ENCODE results near the gene CENPM.
"Not testable (repeated sequence)": the region's sequence is repeated elsewhere in the genome, so short reads cannot be mapped to it uniquely, and the experiment has no call there.

CENPM gene

DNA sequence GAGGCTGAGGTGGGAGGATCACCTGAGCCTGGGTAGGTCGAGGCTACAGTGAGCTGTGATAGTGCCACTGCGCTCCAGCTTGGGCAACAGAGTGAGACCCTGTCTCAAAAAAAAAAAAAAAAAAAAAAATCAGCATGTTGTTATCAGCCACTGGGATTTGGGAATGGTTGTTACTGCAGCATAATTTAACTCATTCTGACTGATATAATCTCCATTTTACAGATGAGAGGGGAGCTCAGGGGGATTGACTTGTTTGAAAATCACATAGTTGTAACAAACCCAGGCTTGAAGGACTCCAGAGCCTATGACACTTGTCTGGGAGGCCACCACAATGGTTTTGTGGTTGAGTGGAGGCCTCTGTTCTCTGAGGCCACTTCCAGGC lies 19.3 kb upstream of the CENPM start:
- no peak for DNase-seq

DNA sequence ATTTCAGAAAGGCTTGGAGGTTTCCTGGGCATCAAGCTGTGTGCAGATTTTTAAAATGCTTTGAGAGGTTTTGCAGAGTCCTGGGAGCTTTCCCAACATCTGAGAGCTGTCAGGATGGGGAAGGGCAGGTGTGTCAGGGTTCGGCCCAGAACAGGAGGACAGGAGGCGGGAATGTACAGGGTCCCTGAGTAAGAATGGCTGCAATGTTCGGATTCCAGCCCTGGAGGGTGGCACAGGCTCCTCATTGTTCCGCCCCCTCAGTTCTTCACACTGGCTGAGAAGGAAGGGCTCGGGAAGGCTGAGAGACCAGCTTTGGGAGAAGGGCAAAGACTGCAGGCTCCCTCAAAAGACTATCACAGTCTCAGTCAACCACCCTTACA lies 17.1 kb upstream of the CENPM start:
- DNase-seq: no peak

DNA sequence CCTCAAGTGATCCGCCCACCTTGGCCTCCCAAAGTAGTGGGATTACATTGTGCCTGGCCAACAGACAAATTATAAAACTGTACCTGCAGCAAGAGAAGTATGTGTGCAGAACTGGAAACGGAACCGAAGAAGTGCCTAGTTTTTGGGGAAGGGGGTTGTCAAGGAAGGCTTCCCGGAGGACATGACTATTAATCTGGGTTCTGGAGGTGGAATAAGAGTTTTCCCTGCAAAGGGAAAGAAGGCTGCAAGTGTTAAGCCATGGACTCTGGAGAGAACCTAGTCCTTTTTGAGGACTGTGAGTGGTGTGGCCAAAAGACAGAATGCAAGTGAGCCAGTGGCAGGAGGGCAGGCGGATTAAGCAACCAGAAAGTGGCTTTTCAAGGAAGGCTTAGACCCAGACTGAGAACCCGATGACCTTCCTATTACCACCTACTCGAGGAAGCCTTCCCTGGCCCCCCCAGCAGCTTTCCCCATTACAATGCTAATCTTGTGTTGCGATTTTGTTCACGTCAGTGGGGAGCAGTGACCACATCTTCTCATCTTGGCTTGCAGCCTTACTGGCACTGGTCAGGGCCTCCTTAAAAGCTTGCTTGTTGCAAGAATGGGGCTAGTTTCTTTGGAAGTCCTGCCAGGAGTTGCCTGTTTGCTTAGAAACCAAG lies 16.6 kb upstream of the CENPM start:
- DNase-seq: no peak

DNA sequence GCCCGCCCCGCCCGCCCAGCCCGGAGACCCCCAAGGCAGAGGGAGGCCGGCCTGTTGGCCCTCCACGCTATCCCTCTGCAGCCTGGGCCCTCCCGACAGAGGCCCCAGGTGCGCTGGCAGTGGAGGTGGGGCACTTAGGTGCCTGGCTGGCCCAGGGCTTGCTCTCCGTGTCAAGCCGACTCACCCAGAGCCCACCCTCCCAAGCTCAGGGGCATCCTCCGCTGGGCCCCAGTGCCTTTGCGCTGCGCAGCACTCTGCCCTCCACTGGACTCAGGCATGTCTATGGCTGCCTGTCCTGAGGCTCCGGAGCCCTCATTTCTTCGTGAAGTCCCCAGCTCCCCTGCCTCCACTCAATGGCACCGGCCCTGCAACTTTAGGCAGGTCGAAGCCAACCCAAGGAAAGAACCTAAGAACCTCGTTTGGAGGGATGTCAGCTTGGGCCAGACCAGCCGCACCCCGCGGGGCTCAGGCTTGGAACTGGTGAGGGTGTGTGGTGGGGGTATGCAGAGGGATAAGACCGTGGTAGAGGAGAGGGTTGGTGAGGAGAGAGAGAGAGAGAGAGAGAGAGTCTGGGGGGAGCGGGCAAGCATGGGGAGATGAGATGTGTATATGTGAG lies 11.1 kb upstream of the CENPM start:
- no peak for DNase-seq

DNA sequence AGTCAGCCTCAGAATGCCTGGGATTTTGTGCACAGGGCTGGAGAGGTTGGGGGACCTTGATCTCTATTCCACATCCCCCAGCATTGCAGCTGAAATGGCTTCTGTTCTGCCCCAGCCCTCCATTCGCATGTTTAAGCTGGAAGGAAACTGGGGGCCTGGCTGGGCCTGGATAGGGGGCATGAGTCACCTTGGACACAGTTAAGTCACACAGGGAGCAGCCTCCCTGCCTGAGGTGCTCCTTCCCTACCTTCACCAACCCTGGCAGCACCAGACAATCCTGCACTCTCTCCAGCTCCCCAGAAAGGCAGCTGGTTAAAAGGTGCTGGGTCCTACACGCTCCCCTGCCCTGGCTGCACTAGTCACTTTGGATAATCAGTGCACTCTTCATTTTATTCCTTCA lies 5.8 kb upstream of the CENPM start:
- no peak for DNase-seq

DNA sequence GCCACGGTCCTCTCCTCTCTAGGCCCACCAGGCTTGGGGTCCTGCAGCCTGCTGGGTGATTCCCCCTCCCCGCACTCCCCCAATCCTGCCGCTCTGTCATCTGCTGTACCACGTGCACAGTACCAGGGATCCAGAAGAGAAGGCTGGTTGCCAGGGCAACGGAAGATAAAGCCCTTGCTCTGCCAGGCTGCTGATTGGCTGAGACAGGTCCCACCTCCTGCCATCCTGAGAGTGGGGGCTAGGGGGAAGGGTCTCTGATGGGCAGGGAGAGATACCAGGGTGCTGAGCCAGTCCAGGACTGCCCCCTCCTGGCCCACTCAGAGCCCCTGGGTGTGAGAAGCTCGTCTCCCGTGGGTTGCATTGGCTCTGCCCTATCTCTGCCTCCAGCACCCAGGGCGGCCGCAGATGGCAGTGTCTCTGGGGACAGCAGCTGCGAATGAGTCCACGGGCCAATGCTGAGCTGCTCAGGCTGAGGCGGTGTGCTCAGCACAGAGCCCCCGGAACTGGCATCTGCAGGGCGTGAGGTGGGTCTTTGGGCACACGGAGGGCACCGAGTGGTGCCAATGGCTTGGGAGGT lies 5.0 kb upstream of the CENPM start, which contains the start of gene SMIM45:
Gene SMIM45, plus strand, starts transcription at position 253 of the 577 bp plus-strand sequence.
- DNase-seq: no peak

DNA sequence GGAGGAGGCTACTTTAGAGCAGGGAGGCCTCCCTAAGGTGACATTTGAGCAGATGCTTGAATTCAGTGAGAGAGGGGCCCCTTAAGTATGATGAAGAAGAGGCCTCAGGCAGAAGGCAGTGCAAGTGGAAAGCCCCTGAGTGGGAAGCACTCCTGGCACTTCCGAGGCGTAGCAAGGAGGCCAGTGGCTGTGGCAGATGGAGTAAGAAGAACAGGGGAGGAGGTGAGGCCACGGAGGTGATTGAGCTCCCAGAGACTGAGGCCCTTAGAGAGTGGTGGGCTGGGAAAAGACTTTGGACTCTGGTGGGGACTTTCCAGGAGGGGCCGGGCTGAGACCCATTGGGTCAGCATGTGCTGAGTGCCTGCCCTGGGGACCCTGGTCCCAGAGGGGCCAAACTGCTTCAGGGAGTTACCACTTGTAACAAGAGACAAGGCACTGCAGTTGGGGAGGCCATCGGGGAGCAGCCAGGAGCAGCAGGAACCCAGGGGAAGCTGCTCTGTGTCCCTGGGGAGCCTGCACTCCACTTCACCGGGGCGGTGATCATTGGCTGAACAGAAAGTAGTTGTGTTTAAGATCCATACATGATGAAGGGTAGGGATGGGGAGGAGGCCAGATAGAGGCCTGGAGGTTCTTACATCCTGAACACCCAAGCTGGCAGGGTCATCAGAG lies 2.5 kb upstream of the CENPM start:
- DNase-seq: no peak

DNA sequence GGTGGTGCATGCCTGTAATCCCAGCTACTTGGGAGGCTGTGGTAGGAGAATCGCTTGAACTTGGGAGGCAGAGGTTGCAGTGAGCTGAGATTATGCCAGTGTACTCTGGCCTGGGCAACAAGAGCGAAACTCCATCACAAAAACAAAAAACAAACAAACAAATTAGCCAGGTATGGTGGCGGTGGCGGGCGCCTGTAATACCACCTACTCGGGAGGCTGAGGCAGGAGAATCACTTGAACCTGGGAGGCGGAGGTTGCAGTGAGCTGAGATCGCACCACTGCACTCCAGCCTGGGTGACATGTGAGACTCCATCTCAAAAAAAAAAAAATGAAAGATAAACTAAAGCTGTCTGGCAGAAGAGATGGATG lies 2.0 kb upstream of the CENPM start:
- DNase-seq: not testable (repeated sequence)

DNA sequence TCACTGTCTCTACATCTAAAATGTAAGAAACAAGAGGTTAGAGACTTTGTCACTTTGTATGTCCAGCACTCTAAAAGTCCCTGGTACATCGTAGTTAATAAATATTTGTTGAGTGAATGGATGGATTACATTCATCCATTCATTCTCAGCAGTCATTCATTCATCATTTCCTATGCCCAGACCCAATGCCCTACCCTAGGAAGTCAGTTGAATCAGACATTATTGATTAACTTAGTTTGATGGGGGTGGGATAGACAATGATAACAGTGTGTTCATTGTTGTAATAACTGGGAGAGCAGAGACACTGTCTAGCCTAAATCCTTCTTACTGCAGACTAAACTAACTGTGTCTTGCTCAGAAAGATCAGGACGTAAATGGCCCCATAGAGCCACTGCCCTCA lies 1.2 kb upstream of the CENPM start:
- no peak for DNase-seq

DNA sequence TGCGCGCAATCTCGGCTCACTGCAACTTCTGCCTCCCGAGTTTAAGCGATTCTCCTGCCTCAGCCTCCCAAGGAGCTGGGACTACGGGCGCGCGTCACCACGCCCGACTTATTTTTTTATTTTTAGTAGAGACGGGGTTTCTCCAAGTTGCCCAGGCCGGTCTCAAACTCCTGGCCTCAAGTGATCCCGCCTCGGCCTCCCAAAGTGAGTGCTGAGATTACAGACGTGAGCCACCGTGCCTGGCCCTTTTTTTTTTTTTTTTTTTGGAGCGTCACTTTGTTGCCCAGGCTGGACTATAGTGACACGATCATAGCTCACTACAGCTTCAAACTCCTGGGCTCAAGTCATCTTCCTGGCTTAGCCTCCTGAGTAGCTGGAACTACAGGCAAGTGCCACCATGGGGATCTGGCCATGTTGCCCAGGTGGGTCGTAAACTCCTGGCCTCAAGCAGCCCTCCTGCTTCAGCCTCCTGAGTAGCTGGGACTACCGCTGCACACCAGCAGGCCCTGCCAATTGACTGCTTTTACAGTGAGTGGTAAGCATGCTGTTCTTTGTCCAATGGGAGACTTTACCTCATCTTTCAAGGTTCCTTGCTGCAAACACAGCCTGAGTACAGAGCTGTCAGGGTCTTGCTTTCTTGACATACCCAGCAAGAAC lies 600 bp upstream of the CENPM start:
- no peak for DNase-seq

DNA sequence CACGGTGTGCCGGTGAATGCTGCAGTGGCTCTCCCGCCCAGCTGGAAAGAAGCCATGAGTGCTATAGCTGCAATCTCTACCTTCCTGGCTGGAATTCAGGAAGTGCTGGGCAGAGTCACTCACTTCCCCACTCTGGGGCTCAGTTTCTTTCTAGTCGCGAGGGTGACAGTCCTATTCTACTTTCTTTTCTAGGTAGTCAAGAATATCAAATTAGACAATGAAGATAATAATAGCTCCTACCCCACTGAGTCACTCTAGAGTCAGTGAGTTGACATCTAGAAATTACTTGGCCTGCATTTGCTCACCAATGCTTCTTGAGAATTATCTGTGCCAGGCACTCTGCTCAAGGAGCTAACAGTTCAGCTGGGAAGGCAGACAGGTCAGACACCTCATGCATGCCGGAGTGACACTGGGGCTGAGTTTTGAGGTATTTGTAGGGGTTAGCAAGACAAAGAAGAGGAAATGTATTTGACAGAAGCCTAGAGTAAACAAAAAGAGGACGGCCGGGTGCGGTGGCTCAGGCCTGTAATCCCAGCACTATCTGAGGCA lies 3.2 kb downstream of the CENPM start:
- DNase-seq: no peak

DNA sequence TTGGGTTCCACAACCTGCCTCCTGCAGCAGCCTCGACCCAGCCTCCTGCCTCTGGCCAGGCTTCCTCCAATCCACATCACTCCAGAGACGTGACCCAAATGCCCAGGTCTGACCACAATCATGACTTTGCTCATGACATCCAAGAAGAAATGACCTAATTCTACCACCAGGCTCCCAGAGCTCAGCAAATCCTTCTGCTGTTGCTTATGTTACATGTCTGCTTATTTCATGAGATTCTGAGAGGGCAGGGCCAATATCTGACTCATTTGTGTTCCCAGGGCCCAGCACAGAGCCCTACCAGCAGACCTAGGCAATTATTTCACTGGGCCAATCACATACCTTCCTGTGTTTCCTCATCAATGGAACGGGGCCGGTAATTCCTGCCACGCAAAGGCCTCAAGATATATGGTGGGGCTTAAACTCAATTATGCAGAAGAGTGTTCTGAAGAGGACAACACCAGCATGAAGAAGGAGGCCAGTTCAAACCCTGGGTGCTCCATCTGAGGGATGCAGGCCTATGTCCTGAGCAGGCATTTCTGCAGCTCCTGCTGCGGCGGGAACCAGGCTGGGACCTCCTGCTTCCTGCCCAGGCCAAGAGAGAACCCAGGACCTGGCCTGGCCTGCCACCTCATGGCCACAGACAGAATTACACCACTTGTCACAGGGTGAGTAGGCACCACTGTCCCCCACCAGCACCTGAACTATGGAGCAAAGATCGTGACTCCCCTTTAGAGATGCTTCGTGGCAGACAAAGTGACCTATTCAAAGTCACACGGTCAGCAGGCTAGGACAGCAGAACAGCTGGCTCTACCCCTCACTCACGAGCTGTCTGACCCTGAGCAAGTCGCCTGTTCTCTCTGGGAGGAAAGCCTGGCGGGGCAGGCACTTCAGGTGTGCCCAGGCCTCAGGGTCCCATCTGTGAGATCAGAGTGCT lies 5.9 kb downstream of the CENPM start:
- peak; percentile 84 for DNase-seq

DNA sequence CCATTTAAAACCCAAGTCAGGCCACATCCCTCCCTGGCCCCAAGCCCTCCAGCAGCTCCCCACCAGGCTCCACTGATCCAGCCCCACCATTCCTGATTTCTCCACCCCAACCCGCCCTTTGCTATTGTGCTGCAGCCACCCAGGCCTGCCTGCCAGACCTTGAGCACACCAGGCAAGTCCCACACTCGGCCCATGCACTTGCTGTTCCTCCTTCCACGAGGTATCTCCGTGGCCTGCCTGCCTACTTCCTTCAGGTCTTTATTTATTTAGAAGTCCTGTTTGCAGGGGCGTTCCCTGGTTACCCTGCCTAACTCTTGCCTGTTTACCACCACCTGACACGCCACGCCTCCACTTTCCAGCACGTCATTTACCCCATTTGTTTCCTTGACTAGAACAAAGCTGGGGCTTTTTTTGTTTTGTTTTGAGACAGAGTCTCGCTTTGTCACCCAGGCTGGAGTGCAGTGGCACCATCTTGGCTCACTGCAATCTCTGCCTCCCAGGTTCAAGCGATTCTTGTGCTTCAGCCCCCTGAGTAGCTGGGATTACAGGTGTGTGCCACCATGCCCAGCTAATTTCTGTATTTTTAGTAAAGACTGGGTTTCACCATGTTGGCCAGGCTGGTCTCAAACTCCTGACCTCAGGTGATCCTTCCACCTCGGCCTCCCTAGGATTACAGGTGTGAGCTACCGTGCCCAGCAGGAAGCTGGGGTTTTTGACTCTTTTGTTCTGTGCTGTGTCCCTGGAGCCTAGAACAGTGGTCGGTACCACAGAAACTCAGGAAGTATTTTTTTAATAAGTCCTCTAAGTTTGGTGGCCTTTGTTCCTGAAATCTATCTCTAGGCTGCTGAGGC lies 6.7 kb downstream of the CENPM start:
- peak; percentile 96 for DNase-seq

DNA sequence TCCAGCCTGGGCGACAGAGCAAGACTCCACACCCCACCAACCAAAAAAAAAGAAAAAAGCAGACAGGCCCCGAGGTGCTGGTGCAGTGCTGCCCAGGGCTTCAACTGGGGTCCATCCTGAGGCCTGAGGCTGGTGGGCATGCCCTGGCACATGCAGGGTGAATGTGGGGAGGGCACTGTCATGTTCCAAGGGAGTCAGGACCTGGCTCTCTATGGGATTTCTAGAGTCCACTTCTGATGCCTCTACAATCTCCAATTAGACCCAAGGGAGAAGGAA lies 10.1 kb downstream of the CENPM start:
- no peak for DNase-seq

DNA sequence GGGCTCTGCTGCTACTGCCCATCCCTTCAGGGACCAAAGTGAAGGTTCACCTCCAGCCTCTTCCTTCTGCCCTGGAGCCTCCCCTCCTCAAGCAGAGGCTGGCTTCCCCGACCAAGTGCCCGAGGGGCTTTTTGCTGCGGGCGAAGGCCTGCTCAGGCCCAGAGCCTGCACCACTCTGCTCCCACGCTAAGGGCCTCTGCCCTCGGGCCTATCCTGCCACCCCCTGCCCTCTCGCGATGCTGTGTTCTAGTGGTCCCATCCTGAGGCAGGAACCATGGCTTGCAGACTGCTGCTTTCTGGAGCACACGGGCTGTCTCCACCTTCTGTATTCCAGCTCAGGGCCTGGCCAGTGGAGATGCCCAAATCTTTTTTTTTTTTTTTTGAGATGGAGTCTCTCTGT lies 11.4 kb downstream of the CENPM start:
- DNase-seq: no peak

DNA sequence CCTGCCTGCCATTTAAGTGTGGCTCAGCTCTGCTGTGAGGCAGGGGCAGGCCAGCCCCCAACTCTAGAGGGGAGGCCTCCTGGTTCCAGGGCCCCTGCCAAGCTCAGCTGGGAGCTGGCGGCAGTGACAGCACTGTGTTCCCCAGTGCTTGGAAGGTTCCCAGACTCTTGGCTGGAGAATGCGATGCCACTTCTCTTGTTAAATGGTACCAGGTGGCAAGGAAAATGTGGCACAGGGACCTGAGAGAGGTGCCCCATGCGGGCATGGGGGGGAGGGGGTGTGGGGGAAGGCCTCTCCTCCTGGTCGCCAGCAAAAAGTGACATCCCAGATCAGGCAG lies 12.0 kb downstream of the CENPM start:
- no peak for DNase-seq

DNA sequence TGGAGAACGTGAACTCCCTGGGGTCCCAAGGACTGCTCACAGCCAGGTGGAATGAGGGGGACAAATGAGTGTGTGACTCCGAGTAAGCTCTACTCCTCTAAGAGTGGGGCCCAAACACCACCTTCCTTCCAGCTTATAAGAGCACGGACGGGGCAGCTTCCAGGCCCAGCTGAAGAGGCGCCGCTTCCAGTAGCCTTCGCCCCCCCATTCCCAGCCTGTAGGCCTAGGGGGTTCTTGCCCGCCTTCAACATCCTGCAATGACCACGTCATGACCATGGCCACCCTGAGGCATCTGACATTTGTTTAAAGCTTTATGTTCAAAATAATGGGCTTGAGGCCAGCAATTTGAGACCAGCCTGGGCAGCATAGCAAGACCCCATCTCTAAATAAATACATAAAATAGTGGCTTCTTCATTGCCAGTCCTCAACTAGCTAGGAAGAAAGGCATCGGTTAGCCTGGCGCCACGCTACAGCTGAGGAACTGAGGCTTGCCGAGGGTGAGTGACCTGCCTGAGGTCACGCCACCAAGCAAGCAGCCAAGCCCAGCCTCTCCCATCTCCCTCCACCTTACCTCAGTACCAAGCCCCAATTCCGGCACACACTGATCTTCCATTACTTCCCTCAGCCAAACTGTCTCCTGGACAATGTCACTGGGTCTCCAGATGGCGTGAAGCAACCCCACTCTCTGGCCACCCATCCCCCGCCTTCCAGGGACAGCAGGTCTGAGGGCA lies 12.5 kb downstream of the CENPM start:
- no peak for DNase-seq

DNA sequence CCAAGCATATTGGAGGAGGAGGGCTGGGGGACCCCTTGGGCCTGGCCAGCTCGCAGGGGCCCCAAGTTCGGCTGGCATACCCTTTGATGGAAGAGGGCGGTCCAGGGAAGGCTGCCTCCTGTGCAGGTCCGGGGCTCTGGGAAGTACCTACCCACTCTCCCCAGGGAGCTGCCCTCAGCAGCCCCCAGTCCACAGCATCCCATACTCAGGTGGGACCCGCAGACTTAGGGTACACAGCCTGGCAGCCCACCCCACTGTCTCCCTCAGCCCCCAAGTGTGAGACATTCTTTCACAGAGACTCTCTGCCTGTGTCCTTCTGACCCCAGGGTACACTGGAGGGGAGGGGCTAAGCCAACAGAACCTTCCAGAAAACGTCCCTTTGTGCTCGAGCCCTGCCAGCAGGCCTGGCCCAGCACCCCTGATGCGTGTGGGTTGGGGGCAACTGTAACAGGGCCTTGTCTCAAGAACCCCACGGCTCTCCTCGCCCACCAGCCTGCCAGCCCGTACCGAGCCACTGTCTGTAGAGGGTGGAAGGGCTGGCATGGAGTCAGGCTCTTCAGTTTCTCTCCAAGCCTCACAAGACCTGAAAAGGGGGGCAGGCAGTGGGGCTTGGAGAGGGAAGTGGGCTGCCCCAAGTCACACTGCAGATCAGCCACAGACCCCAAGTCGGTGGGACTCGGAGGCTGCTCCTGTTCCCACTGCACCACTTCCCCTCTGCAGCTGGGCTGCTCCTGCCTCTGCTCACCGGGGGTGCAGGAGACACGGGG lies 13.4 kb downstream of the CENPM start:
- DNase-seq: no peak

DNA sequence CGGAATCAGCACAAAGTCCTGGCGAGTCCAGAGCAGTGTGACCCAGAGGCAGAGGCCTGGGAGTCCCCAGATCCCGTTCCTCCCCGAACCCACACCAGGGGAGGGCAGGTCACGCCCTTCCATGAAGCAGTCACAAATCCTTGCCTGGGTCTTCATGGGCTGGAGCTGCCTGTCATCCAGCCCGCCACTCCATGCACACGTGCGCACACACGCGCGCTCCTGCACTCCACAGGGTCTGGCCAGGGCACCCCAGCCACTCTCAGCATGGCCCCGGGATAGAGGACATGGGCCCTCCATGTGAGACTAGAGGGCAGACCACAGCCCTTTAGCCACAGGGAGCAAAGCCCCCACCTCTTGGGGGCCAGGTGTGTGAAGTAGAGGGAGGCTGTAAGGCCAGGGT lies 14.6 kb downstream of the CENPM start:
- no peak for DNase-seq

DNA sequence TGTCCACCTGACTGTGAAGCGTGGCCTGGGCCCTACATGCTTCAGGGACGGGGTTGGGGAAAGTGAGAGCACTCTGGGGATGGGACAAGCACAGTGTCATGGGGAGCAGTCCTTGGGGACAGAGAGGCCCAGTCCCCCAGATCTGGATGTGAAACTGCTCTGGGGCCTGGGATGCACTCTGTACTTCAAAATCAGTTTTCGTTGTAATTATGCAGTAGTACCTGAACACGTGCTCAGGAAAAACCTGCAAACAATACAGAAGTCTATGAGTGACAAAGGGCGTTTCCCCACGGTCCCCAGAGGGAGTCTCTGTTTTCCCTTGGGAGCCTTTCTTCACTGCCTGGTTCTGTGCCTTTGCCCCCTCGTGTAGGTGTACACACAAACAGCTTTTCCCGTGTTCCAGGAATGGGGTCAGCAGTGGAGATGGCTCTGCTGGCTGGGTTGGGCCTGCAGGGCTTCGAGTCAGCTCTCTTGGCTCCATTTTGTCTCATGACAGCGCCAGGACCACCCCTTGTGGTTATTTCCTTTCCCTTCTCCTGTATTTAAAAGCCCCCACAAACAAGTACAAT lies 15.2 kb downstream of the CENPM start:
- DNase-seq: no peak

Measured in activated CD4-positive, alpha-beta T cell treated with anti-CD3 and anti-CD28 coated beads, Interleukin-2, amount 50 U/mL, for 1 hour (primary cell).